SK-N-SH (cell line): ENCODE measurements around the gene WNK1. TPM values are rescaled to one million over a fixed set of nuclear protein-coding genes. Genes with fewer than 3 reads are reported as not detected.

ENCODE experiments used
- CTCF ChIA-PET: fragments of 300-600, 350-600 bp; formaldehyde crosslinking; extraction: SDS; loops from one replicate; lab custom pipeline; 2021; lab: Yijun Ruan, JAX
- POLR2A ChIA-PET: fragments of 350-600 bp; sonication (Branson Sonifier 250); formaldehyde crosslinking; extraction: SDS; loops from one replicate; lab custom pipeline; 2020; ENCODE audit warnings: antibody characterized with exemption, inconsistent platforms; lab: Yijun Ruan, JAX
- DNase-seq: peaks from one replicate; pipeline ENCODE4 v3.0.0; 2012
- H2AFZ ChIP-seq: fragments of 200-600 bp; sonication (generic); 2 replicates; pipeline ENCODE4 v1.8.1; 2016; ENCODE audit warnings: antibody characterized with exemption, mild to moderate bottlenecking, low read depth
- H3F3A ChIP-seq: fragments of 200-600 bp; sonication (generic); replicated peaks from 2 replicates; pipeline ENCODE3; 2016; ENCODE audit warnings: antibody characterized with exemption, mild to moderate bottlenecking; ENCODE audit not compliant: insufficient read depth
- H3K27ac ChIP-seq, 2 experiments: fragments of 200-500 bp in 1 of 2; fragments of 200-600 bp in 1 of 2; sonication (Bioruptor generic) in 1 of 2; sonication (generic), shearing (Covaris generic) in 1 of 2; 2 replicates each; pipeline versions ENCODE4 v1.5.1 to v1.6.1; 2014 to 2016; ENCODE audit warnings: low read depth in 2 of 2, inconsistent platforms in 1 of 2, low read length in 1 of 2, mild to moderate bottlenecking in 1 of 2, mixed read lengths in 1 of 2
- H3K27me3 ChIP-seq: fragments of 200-600 bp; sonication (generic), shearing (Covaris generic); 2 replicates; pipeline ENCODE4 v1.6.1; 2016; ENCODE audit warnings: mixed run types; ENCODE audit not compliant: insufficient read depth
- H3K36me3 ChIP-seq, 2 experiments: fragments of 200-500 bp in 1 of 2; fragments of 200-600 bp in 1 of 2; sonication (Bioruptor generic) in 1 of 2; sonication (generic) in 1 of 2; replicated peaks in 1 of 2; 2 replicates each; pipeline versions ENCODE3 to v1.5.1; 2014 to 2016; ENCODE audit warnings: low read length in 1 of 2, mild to moderate bottlenecking in 1 of 2; ENCODE audit not compliant: insufficient read depth in 2 of 2, control insufficient read depth in 1 of 2
- H3K4me1 ChIP-seq, 2 experiments: fragments of 200-500 bp in 1 of 2; fragments of 200-600 bp in 1 of 2; sonication (Bioruptor generic) in 1 of 2; sonication (generic), shearing (Covaris generic) in 1 of 2; 2 replicates each; pipeline versions ENCODE4 v1.5.1 to v1.6.1; 2014 to 2016; ENCODE audit warnings: low read depth in 1 of 2, low read length in 1 of 2, mixed run types in 1 of 2; ENCODE audit not compliant: insufficient read depth in 2 of 2, control insufficient read depth in 1 of 2
- H3K4me2 ChIP-seq: fragments of 200-600 bp; sonication (generic), shearing (Covaris generic); 2 replicates; pipeline ENCODE4 v1.6.1; 2017; ENCODE audit warnings: mixed run types
- H3K4me3 ChIP-seq, 2 experiments: fragments of 200-500 bp in 1 of 2; fragments of 200-600 bp in 1 of 2; sonication (Bioruptor generic) in 1 of 2; sonication (generic), shearing (Covaris generic) in 1 of 2; 2 replicates each; pipeline versions ENCODE4 v1.5.1 to v1.8.1; 2014 to 2016; ENCODE audit warnings: low read depth in 2 of 2, inconsistent platforms in 1 of 2, low read length in 1 of 2, mild to moderate bottlenecking in 1 of 2, mixed read lengths in 1 of 2, moderate library complexity in 1 of 2
- H3K79me2 ChIP-seq: fragments of 200-600 bp; sonication (generic); 2 replicates; pipeline ENCODE4 v1.8.1; 2017; ENCODE audit warnings: mild to moderate bottlenecking; ENCODE audit not compliant: insufficient read depth
- H3K9ac ChIP-seq: fragments of 200-600 bp; sonication (generic); 2 replicates; pipeline ENCODE4 v1.6.1; 2017; ENCODE audit warnings: mixed run types
- H3K9me2 ChIP-seq: fragments of 200-600 bp; sonication (generic); 2 replicates; pipeline ENCODE4 v1.6.1; 2017; ENCODE audit warnings: mixed run types
- H3K9me3 ChIP-seq: fragments of 200-600 bp; sonication (generic); 2 replicates; pipeline ENCODE4 v1.6.1; 2017; ENCODE audit warnings: mixed run types, mild to moderate bottlenecking, moderate library complexity
- H4K20me1 ChIP-seq: fragments of 200-600 bp; sonication (generic); 2 replicates; pipeline ENCODE4 v1.6.1; 2017; ENCODE audit warnings: mild to moderate bottlenecking, mixed run types; ENCODE audit not compliant: insufficient read depth
- CTCF ChIP-seq: fragments of 200-600 bp; sonication (generic); IDR thresholded peaks from 2 replicates; pipeline ENCODE4 v1.6.1; 2017; ENCODE audit warnings: antibody characterized with exemption, mild to moderate bottlenecking, moderate library complexity
- FOXM1 ChIP-seq: IDR thresholded peaks from 2 replicates; pipeline ENCODE4 v1.4.0; 2012; ENCODE audit warnings: low read depth, mild to moderate bottlenecking
- MEF2A ChIP-seq: IDR thresholded peaks from 2 replicates; pipeline ENCODE4 v1.4.0; 2012; ENCODE audit warnings: low read depth, borderline replicate concordance
- MXI1 ChIP-seq: IDR thresholded peaks from 2 replicates; pipeline ENCODE4 v1.6.1; 2012; ENCODE audit warnings: mild to moderate bottlenecking, low read depth, low read length, improper control_type of control experiment
- RCOR1 ChIP-seq: fragments of 150-350 bp; IDR thresholded peaks from 2 replicates; pipeline ENCODE4 v1.6.1; 2017; ENCODE audit warnings: antibody characterized with exemption, low read length
- USF2 ChIP-seq: fragments of 150-350 bp; IDR thresholded peaks from 2 replicates; pipeline ENCODE4 v1.6.1; 2017; ENCODE audit warnings: antibody characterized with exemption, low read length, low read depth, borderline replicate concordance
- YY1 ChIP-seq: IDR thresholded peaks from 2 replicates; pipeline ENCODE4 v1.4.0; 2012; ENCODE audit warnings: low read depth, mild to moderate bottlenecking
- ZBTB33 ChIP-seq: IDR thresholded peaks from 2 replicates; pipeline ENCODE4 v1.4.0; 2012; ENCODE audit warnings: low read depth, borderline replicate concordance
- WGBS: methylation state at CpG from one replicate; pipeline ENCODE4 v1.1.6; 2017; ENCODE audit warnings: low lambda C conversion rate; 5-methylcytosine and 5-hydroxymethylcytosine counted together
- polyA plus RNA-seq, 3 experiments: library from polyadenylated mRNA; depleted of rRNA; stranded (reverse); fragments of >200 nt; gene quantifications; 2 replicates each; pipeline ENCODE4 v1.2.3, GENCODE V29; 2012

WNK1 gene
- polyA plus RNA-seq, 1 of the 3 experiments (the other 2 are of a cell fraction) = 30.5 TPM

- Histone ChIP-seq H3F3A (peaks cover 24% of the 10 kb centered on the region), H4K20me1 (peaks cover 49% of the 10 kb centered on the region), H3K79me2 (peaks cover 50% of the 10 kb centered on the region), H3K4me2 (peak overlapping the region; percentile 95), H3K9ac (peak overlapping the region; percentile 90), H3K4me3 (peak overlapping the region; percentile 78 to 89), H3K36me3 (peaks cover 2 to 11% of the 10 kb centered on the region in 2 experiments), H2AFZ (no peak overlapping the region), H3K9me3 (no peaks in the 10 kb centered on the region), H3K27ac (peak overlapping the region; percentile 86 to 96), H3K4me1 (peaks cover 11 to 14% of the 10 kb centered on the region in 2 experiments; a peak in 3 of 4 replicates), H3K27me3 (no peaks in the 10 kb centered on the region), H3K9me2 (no peaks in the 10 kb centered on the region)
- ChIA-PET POLR2A (interaction anchor here (1.5 to 2.8 kb wide), 3 partner anchors 177 to 197 kb away, joined by 6 to 17 read pairs (median 9); partner anchors contain the start of gene RAD52), CTCF (interaction anchor here (0.7 to 8.1 kb wide), 18 partner anchors 8 to 848 kb away, joined by 3 to 136 read pairs (median 4); partner anchors contain the start of gene RAD52)
- peak; percentile 84 for DNase-seq
- TF ChIP-seq YY1 = no peak
- peak; percentile 16; the same call in 1 of the 2 replicates for TF ChIP-seq CTCF
- no peak for TF ChIP-seq FOXM1
- TF ChIP-seq RCOR1 = no peak
- TF ChIP-seq ZBTB33 = no peak
- peak; percentile 27; the same call in 1 of the 2 replicates for TF ChIP-seq MXI1
- no peak for TF ChIP-seq MEF2A
- TF ChIP-seq USF2 = no peak
- WGBS = 2% methylated on average over 26 of the region's 115 CpGs
These were observed 574 bp downstream of the WNK1 start for GRCh38 chr12:752695-753610.
